Pulmonary artery endothelial cell (primary cell): ENCODE data around the gene BLM. TPM values are rescaled to one million over a fixed set of nuclear protein-coding genes. Genes with fewer than 3 reads are reported as not detected.
"Not testable (repeated sequence)": the region's sequence is repeated elsewhere in the genome, so short reads cannot be mapped to it uniquely, and the experiment has no call there.

Source experiments
- DNase-seq: peaks from one replicate; pipeline ENCODE4 v3.0.0-alpha.2; 2011; ENCODE audit warnings: low read depth, low spot score
- total RNA-seq: library from RNA; depleted of rRNA; stranded (reverse); fragments of >200 nt; gene quantifications from 2 replicates; pipeline ENCODE4 v1.2.3, GENCODE V29; 2014

Gene BLM
- total RNA-seq, 1 donor from 2014 or later, result 6.5 TPM

- no peak for DNase-seq
Measured at GRCh38 chr15:90819390-90819789, 102.2 kb downstream of the BLM start.

DNA sequence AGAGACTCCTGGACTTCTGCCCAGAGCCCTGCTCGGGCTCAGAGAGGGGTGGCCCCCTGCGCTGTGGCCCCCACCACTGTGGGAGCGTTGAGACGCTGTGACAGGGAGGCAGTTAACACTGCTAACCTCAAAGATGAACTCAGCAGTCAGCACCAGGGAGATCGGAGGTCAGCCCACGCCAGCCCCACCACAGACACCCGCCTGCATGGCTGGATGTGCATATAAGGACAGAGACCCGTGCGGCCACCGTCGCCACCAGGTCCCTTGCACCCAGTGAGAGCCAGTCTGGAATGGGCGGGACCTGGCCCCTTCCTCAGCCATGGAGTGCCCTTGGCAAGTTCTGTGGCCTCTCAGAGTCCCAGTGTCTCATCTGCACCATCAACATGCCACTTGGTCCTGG is 102.7 kb downstream of the BLM start:
- DNase-seq, result no peak

- no peak for DNase-seq
Measured at GRCh38 chr15:90820481-90820880, 103.3 kb downstream of the BLM start.

GRCh38 chr15:90822204-90822955 is 105.2 kb downstream of the BLM start:
- no peak for DNase-seq

- DNase-seq, result no peak
Measured at GRCh38 chr15:90823455-90823974, 106.4 kb downstream of the BLM start.

- not testable (repeated sequence) for DNase-seq
Measured at GRCh38 chr15:90825115-90825899, 108.2 kb downstream of the BLM start.

- not testable (repeated sequence) for DNase-seq
Measured at GRCh38 chr15:90826206-90826885, 109.2 kb downstream of the BLM start.

DNA sequence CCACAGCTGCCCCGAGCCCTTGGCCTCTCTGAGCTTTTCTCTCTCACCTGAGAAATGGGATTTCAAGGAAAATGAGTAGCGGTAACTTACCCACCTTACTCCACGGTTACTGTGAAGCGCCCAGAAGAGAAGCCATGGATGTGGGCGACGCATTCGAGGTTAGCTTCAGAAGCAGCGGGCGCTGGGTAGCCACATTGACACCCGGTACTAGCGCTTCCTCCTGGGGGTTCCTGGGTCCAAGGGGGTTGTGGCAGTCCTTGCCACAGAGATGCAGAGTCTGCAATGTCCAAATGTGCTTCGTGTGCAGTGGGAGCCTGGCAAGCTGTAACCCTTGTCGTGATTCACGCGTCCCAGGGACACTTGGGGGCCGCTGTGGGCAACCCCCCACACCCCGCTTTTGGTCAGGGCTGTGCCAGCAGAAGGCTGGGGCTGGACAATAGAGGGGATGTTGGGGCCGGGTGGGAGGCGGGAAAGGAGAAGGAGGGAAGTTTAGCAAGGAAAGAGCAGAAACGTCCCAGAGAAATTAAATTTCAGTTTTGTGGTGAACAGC is 109.8 kb downstream of the BLM start:
- DNase-seq, result no peak

DNA sequence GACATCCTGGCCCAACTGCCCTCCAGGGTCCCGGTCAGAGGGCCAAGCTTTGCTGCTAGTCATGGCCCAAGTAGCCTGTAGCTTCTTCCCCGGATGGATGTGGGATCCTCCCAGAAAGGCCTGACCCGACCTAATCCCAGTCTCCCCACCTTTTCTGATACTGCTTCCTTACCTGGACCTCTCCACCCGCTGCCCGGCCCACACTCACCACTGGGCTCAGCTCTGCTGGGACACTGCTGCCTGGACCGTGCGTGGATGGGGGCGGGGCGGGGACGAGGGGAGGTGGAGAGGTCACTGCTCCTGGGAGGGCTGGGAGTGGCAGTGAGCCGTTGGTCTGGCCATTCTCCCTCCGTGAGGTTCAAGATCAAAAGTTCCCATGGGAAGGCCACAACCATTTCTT is 111.0 kb downstream of the BLM start:
- no peak for DNase-seq

- no peak for DNase-seq
Measured at GRCh38 chr15:90829126-90829525, 112.0 kb downstream of the BLM start.

GRCh38 chr15:90829942-90830440 is 112.8 kb downstream of the BLM start:
- no peak for DNase-seq

GRCh38 chr15:90834626-90835025 is 117.5 kb downstream of the BLM start:
- no peak for DNase-seq

DNA sequence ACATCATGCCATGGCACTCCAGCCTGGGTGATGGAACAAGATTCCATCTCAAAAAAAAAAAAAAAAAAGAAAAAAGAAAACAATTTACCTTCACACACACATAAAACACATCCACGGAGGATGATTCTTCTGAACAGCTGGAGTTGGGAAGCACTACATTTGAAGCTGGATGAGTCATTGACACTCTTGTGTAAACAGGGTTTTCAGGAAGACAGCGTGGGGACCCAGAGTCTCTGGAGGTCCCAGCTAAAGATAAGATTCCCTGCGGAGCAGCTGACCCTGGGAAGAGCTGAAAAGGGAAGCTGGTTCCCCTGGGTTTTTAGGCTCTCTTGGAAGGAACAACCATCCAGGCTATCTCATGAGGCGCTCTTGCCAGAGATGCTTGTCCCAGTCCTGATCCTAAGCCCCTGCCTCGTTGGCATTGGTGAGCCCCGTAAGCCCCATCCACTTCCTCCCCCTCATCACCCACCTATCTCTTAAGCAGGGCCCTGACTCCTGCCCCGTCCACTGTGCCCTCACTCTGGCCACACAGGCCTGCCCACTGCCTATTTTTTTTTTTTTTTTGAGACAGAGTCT is 119.2 kb downstream of the BLM start:
- DNase-seq, result no peak

GRCh38 chr15:90837094-90837493 is 119.9 kb downstream of the BLM start:
- no peak for DNase-seq

GRCh38 chr15:90838139-90838538 is 121.0 kb downstream of the BLM start:
- no peak for DNase-seq

DNA sequence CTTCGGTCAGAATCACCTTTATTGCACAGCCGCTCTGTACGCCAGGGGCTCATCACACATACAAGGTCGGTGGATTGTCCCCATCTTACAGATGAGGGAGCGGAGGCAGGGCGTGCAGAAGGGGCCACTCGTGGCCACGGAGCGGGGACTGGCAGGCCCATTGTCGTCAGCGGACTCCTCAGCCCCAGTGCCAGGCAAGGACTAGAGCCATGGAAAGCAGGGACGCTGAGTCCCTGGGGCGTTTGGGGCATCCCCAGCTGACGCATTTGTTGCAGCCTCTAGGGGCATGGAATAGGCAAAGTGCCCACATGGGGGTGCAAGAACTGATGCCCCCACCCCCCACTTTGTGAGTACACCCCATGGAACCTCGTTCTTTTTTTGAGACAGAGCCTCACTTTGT is 121.4 kb downstream of the BLM start:
- DNase-seq, result no peak

DNA sequence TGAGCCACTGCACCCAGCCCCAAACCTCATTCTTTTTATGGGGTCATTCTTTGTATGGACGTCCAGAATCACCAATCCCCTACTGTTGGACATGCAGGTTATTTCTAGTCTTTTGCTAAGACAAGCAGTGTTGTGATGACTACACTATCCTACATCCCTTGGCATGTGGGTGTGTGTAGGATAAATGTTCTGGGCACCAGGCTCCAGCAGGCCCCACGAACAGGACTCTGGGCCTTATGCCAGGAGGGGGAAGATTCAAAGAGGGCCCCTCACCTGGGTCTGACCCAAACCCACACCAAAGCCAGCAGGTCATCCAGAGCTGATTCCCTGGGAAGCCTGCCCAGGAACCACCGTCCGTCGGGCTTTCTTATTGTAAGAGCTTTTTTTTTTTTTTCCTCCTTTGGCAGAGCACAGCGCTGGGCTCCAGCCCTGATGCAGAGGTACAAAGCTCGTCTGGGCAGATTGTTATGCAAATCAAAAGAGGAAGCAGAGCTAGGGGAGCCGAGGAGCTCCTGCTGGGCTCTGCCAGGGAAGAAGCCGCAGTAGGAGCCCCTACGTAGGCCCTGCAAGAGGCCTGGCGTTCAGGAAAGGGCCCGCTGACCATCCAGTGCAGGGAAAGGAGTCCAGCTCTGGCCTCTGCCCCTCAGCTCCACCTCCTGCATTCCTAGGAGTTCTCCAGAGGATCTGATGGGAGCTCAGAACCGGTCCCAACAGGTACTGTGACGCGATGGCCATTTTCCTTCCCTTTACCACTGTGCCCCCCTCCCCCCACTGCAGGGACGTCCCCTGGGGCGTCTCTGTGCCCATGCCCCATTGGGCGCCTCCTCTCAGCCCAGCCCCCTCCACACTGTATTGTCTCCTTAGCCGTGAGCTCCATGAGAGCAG is 122.3 kb downstream of the BLM start:
- no peak for DNase-seq

DNA sequence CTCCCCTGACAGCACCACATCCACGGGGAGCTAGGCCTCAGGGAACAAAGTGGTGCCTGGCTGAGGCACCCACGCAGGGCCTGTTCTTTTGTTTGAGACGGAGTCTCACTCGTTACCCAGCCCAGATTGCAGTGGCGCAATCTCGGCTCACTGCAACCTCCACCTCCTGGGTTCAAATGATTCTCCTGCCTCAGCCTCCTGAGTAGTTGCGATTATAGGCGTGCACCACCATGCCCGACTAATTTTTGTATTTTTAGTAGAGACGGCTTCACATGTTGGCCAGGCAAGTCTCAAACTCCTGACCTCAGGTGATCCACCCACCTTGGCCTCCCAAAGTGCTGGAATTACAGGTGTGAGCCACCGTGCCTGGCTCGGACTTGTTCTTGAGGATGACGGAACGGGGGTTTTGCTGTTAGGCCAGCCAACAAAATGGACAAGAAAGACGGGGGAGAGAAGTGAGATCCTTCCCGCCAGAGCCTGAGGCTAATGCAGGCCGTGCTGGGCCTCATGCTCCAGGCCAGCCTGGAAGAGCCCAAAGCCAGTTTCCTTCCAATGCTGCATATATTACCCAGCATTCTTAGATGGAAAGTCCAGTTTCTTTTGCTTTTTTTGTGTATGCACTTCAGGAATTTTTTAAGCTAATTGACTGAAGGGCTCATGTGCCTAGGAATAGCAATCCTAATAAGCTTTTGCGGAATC is 123.2 kb downstream of the BLM start:
- no peak for DNase-seq

GRCh38 chr15:90840954-90841353 is 123.8 kb downstream of the BLM start:
- no peak for DNase-seq

DNA sequence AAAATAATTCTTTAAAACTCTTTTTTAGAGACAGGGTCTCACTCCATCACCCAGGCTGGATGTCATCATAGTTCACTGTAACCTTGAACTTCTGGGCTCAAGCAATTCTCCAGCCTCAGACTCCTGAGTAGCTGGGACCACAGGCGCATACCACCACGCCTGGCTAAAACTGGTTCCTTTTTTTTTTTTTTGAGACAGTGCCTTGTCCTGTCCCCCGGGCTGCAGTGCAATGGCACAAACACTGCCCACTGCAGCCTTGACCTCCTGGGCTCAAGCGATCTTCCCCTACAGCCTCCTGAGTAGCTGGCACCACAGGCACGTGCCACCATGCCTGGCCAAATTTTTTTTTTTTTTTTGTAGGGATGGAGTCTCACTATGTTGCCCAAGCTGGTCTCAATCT is 127.5 kb downstream of the BLM start:
- DNase-seq, result no peak
